Urothelium cell line (cell line): ENCODE measurements around the gene LYST.
"Not testable (repeated sequence)": the region's sequence is repeated elsewhere in the genome, so short reads cannot be mapped to it uniquely, and the experiment has no call there.

Experiments used
- DNase-seq: peaks from one replicate; pipeline ENCODE4 v3.0.0; 2011; ENCODE audit warnings: low spot score, mixed read lengths
- FAIRE-seq: peaks from 2 replicates; lab custom pipeline; 2011; peaks lifted over from hg19 to GRCh38; lab: Jason Lieb, UNC

LYST gene

GRCh38 chr1:235859789-235860188, 6.9 kb downstream of the LYST start:
- FAIRE-seq (no peak), DNase-seq (no peak)

- FAIRE-seq: no peak
- no peak for DNase-seq
Measured at GRCh38 chr1:235858766-235859165, 7.9 kb downstream of the LYST start.

GRCh38 chr1:235857756-235858155, 8.9 kb downstream of the LYST start:
- FAIRE-seq (no peak), DNase-seq (no peak)

GRCh38 chr1:235855811-235856429, 10.8 kb downstream of the LYST start:
- FAIRE-seq (no peak), DNase-seq (no peak)

- no peak for FAIRE-seq
- no peak for DNase-seq
Measured at GRCh38 chr1:235854347-235854746, 12.4 kb downstream of the LYST start.

GRCh38 chr1:235853653-235854052, 13.1 kb downstream of the LYST start:
- no peak for FAIRE-seq
- no peak for DNase-seq

GRCh38 chr1:235852887-235853286, 13.8 kb downstream of the LYST start:
- DNase-seq (no peak), FAIRE-seq (no peak)

GRCh38 chr1:235851939-235852338, 14.8 kb downstream of the LYST start:
- FAIRE-seq: no peak

GRCh38 chr1:235848251-235848650, 18.5 kb downstream of the LYST start:
- not testable (repeated sequence) for DNase-seq, FAIRE-seq

More at GRCh38 chr1:235851939-235852338, 14.8 kb downstream of the LYST start:
- DNase-seq: no peak

- FAIRE-seq, DNase-seq: not testable (repeated sequence)
Measured at GRCh38 chr1:235845656-235846107, 21.0 kb downstream of the LYST start.

- no peak for FAIRE-seq
- DNase-seq: no peak
Measured at GRCh38 chr1:235844776-235845175, 21.9 kb downstream of the LYST start.

GRCh38 chr1:235843461-235843961, 23.2 kb downstream of the LYST start:
- peak; percentile 30 for DNase-seq
- no peak for FAIRE-seq

- FAIRE-seq: no peak
- no peak for DNase-seq
Measured at GRCh38 chr1:235841938-235842545, 24.7 kb downstream of the LYST start.

- no peak for FAIRE-seq
- DNase-seq: no peak
Measured at GRCh38 chr1:235838021-235838420, 28.7 kb downstream of the LYST start.

GRCh38 chr1:235835226-235835625, 31.5 kb downstream of the LYST start:
- DNase-seq (no peak), FAIRE-seq (peak; percentile 5)

GRCh38 chr1:235834620-235835019, 32.1 kb downstream of the LYST start:
- no peak for FAIRE-seq
- no peak for DNase-seq

- no peak for FAIRE-seq
- DNase-seq: no peak
Measured at GRCh38 chr1:235832011-235832410, 34.7 kb downstream of the LYST start.

- no peak for DNase-seq
- no peak for FAIRE-seq
Measured at GRCh38 chr1:235831148-235831547, 35.6 kb downstream of the LYST start.

- no peak for DNase-seq
- no peak for FAIRE-seq
Measured at GRCh38 chr1:235826102-235826854, 40.4 kb downstream of the LYST start.

GRCh38 chr1:235825229-235825628, 41.5 kb downstream of the LYST start:
- no peak for DNase-seq
- no peak for FAIRE-seq

GRCh38 chr1:235823684-235824083, 43.0 kb downstream of the LYST start:
- no peak for DNase-seq

GRCh38 chr1:235822685-235823084, 44.0 kb downstream of the LYST start:
- no peak for FAIRE-seq
- no peak for DNase-seq

More at GRCh38 chr1:235823684-235824083, 43.0 kb downstream of the LYST start:
- no peak for FAIRE-seq
